Heart right ventricle (tissue), 16 donors: Measurements from ENCODE around the gene ANKRD30A. TPM values are rescaled to one million over a fixed set of nuclear protein-coding genes. Genes with fewer than 3 reads are reported as not detected.

Experiments used
- ATAC-seq, 8 donors: fragments of 200-7000 bp; cut with Tn5 transposase; one replicate each; pipeline ENCODE4 v1.9.1; 2020; ENCODE audit warnings: mild to moderate bottlenecking in 8 of 8, moderate library complexity in 8 of 8, moderate number of reproducible peaks in 1 of 8
- DNase-seq, 2 donors: peaks; one replicate each; pipeline ENCODE4 v3.0.0-alpha.2; 2020
- H3K27ac ChIP-seq, 10 donors: fragments of 200-600 bp; sonication (generic) in 2 of 10; one replicate each; pipeline versions ENCODE4 v1.5.0 to v1.8.0; 2020 to 2022; ENCODE audit warnings: mild to moderate bottlenecking in 3 of 10
- H3K27me3 ChIP-seq, 7 donors: fragments of 200-600 bp; one replicate each; pipeline ENCODE4 v1.8.0; 2021 to 2022; ENCODE audit warnings: mild to moderate bottlenecking in 2 of 7
- H3K36me3 ChIP-seq, 9 donors: fragments of 200-600 bp; sonication (generic) in 1 of 9; one replicate each; pipeline versions ENCODE4 v1.5.0 to v1.8.0; 2020 to 2022; ENCODE audit warnings: mild to moderate bottlenecking in 2 of 9
- H3K4me1 ChIP-seq, 9 donors: fragments of 200-600 bp; sonication (generic) in 1 of 9; one replicate each; pipeline versions ENCODE4 v1.5.0 to v1.8.0; 2020 to 2022; ENCODE audit warnings: mild to moderate bottlenecking in 4 of 9
- H3K4me3 ChIP-seq, 10 donors: fragments of 200-600 bp; sonication (generic) in 2 of 10; one replicate each; pipeline versions ENCODE4 v1.5.0 to v1.8.0; 2020 to 2022; ENCODE audit warnings: mild to moderate bottlenecking in 7 of 10, moderate library complexity in 2 of 10
- H3K9me3 ChIP-seq, 11 donors: fragments of 200-600 bp in 10 of 11; sonication (generic) in 2 of 11; one replicate each; pipeline versions ENCODE4 v1.5.0 to v1.8.0; 2013 to 2022; ENCODE audit warnings: mild to moderate bottlenecking in 2 of 11, control low read depth in 1 of 11, moderate library complexity in 1 of 11
- WGBS, 2 donors: extraction: QIAGEN DNeasy Blood & Tissue Kit; methylation state at CpG; one replicate each; pipeline ENCODE4 v1.1.7; 2013; ENCODE audit warnings: inconsistent platforms in 1 of 2; 5-methylcytosine and 5-hydroxymethylcytosine counted together
- intact Hi-C, 10 donors: fragments of 100-400 bp; cut with DNase I; formaldehyde crosslinking; loops; one replicate each; pipeline versions ENCODE4 v1.11.1 to v1.14.2; 2022
- polyA plus RNA-seq, 2 donors: library from polyadenylated mRNA; stranded (reverse); fragments of 200-250 nt; gene quantifications; one replicate each; pipeline ENCODE4 v1.2.3, GENCODE V29; 2013
- total RNA-seq, 10 donors: library from RNA; stranded (reverse); fragmentation: NEBNext Ultra II Directional in 3 of 10; extraction: Animal tissue kit (Norgen Biotek cat#: 25700) in 3 of 10; gene quantifications; one replicate each; pipeline versions ENCODE4 v1.2.1 to v1.2.4, GENCODE V29; 2021 to 2023
- TF ChIP-seq, protein P1 (sequence below), 9 donors: fragments of 200-600 bp; sonication (generic) in 2 of 9; IDR thresholded peaks; one replicate each; pipeline versions ENCODE4 v1.5.0 to v1.8.0; 2021 to 2022; ENCODE audit warnings: antibody characterized with exemption in 9 of 9, mild to moderate bottlenecking in 5 of 9, moderate library complexity in 1 of 9
- donor health status: Arrhythmogenic right ventricular cardiomyopathy.
- donor health status: ischemic (EF 13 %, LVEDD 7.1; RV severe dilation, severe dysfunction).
- donor health status: healthy with polysubstance abuse.
- donor health status: DM: no; HTN: yes; CAD: no.
- donor health status: DM: no; HTN: no; CAD: no.
- donor health status: ischemic (EF 25% LVEDD 6.9; RV normal size, moderate dysfunction).
- donor health status: ischemic (EF 25% LVEDD 5.7; RV mildly dilated, moderate dysfunction).
- donor health status: healthy.
- donor health status: DM: yes; HTN: yes; CAD: no.
- donor health status: Ischemic cardiomyopathy.
- donor health status: ischemic (EF 35%, LVEDD 5.7; RV mildly dilated, moderate dysfunction).
- donor health status: nonischemic (EF 11% LVEDD 7.7; RV severe dilation, severe dysfunction).
- donor health status: DM: yes; HTN: yes; CAD: no.
- donor health status: PGD.
- donor health status: ischemic (EF 29% LVEDD 5.4; RV normal size, mild dysfunction).
- donor health status: nonischemic (EF 23%, LVEDD 6.1; RV moderate dilation, normal function).

ANKRD30A gene
- total and polyA plus RNA-seq, 12 donors = not detected

DNA sequence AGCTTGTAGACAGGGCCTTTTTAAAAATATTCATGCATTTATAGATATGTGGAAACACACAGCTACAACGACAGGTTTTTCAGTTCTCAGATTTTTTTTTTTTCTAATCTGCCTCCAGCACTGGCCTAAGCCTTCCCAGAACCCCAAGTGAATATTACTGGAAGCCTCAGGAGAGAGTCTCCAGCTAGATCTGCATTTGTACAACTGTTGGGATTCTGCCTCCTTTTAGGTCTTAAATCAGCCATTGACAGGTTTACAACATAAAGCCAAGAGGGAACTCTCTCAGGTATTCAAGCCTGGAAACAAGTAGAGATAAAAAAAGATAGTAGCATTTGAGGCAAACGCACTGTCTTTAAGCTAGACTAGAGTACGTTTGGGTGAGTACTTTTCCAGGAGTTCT, 275.8 kb downstream of the ANKRD30A start:
- intact Hi-C loops = no loop called here

DNA sequence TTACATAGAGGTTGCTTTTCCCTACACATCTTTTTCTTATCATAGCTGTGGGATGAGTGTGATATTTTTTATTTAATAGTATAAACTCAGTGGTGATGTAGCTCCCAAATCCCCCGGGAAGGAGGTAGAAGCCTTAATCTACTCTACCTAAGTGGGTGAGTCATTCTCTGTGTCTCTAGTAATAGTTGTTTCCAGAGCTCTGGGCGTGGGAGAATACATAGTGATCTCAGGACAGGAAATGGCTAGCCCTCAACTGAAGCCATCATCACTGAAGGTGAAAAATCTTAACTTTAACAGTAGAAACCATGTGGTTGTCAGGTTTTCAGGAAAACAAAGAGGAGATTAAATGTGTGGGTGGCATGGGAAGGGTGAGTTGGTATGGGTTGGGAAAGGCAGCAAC, 278.4 kb downstream of the ANKRD30A start:
- Histone ChIP-seq H3K27me3 (no peaks in the 10 kb centered on the region), H3K4me1 (no peaks in the 10 kb centered on the region), H3K36me3 (no peaks in the 10 kb centered on the region), H3K4me3 (no peak overlapping the region), H3K9me3 (peaks cover 0 to 57% (median 0%) of the 10 kb centered on the region in 11 donors), H3K27ac (no peak overlapping the region)
- no peak for DNase-seq
- no peak for ATAC-seq
- TF ChIP-seq, protein P1, sequence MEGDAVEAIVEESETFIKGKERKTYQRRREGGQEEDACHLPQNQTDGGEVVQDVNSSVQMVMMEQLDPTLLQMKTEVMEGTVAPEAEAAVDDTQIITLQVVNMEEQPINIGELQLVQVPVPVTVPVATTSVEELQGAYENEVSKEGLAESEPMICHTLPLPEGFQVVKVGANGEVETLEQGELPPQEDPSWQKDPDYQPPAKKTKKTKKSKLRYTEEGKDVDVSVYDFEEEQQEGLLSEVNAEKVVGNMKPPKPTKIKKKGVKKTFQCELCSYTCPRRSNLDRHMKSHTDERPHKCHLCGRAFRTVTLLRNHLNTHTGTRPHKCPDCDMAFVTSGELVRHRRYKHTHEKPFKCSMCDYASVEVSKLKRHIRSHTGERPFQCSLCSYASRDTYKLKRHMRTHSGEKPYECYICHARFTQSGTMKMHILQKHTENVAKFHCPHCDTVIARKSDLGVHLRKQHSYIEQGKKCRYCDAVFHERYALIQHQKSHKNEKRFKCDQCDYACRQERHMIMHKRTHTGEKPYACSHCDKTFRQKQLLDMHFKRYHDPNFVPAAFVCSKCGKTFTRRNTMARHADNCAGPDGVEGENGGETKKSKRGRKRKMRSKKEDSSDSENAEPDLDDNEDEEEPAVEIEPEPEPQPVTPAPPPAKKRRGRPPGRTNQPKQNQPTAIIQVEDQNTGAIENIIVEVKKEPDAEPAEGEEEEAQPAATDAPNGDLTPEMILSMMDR (IDR thresholded peaks at IDR 0.05) = no peak
- intact Hi-C loops = no loop called here
- WGBS, 2 donors = 48 to 53% methylated on average over 2 of the region's 2 CpGs

More for the DNA sequence above, 275.8 kb downstream of the ANKRD30A start:
- peaks cover 0 to 42% (median 0%) of the 10 kb centered on the region in 11 donors for H3K9me3 ChIP-seq
- H3K4me3 ChIP-seq = no peak overlapping the region
- TF ChIP-seq, protein P1 (IDR thresholded peaks at IDR 0.05) = no peak
- no peaks in the 10 kb centered on the region for H3K4me1 ChIP-seq
- H3K27me3 ChIP-seq = no peaks in the 10 kb centered on the region
- no peaks in the 10 kb centered on the region for H3K36me3 ChIP-seq
- no peak overlapping the region for H3K27ac ChIP-seq
- WGBS, 2 donors = 48 to 57% methylated on average over 3 of the region's 3 CpGs
- DNase-seq (no peak), ATAC-seq (no peak)
